ENCODE measurements around the gene RAB7A.

- TF ChIP-seq RFX5 (IDR thresholded peaks at IDR 0.05; ENCODE audit: low read depth, low read length) (no peak), CTCF (conservative IDR thresholded peaks at IDR 0.05; ENCODE audit: low read depth, low read length) (no peak), RCOR1 (IDR thresholded peaks at IDR 0.05; ENCODE audit: insufficient replicate concordance, low read length) (no peak), POLR2A (IDR thresholded peaks at IDR 0.05; ENCODE audit: low read depth, low read length) (no peak), RAD21 (IDR thresholded peaks at IDR 0.05; ENCODE audit: low read length) (no peak), FOS (IDR thresholded peaks at IDR 0.05; ENCODE audit: low read depth, low read length) (no peak)
Measured at GRCh38 chr3:128803307-128803706, 77.3 kb downstream of the RAB7A start.
